Fibroblast of lung (primary cell): ENCODE results near the gene HIBCH.

ENCODE experiments used
- CTCF ChIP-seq, 2 donors: IDR thresholded peaks in 1 of 2; conservative IDR thresholded peaks in 1 of 2; 1 replicate in 1 of 2; 2 replicates in 1 of 2; pipeline ENCODE4 v1.5.1; 2011 to 2012; ENCODE audit warnings: low read length in 2 of 2, control low read depth in 1 of 2, inconsistent platforms in 1 of 2, low read depth in 1 of 2, mild to moderate bottlenecking in 1 of 2
- EZH2 ChIP-seq: IDR thresholded peaks from 2 replicates; pipeline ENCODE4 v1.5.1; 2012; ENCODE audit warnings: low read length, control low read depth, mild to moderate bottlenecking; ENCODE audit errors: missing control alignments

GRCh38 chr2:190271783-190272456, 47.7 kb downstream of the HIBCH start:
- TF ChIP-seq EZH2 (no peak), CTCF (conservative IDR thresholded peaks at IDR 0.05 in 1 of 2, IDR thresholded peaks at IDR 0.05 in 1 of 2; ENCODE audit: low read depth in 1 of 2, low read length in 2 of 2) (no peak)
